Activated T-cell treated with anti-CD3 and anti-CD28 coated beads for 24 hours (primary cell): ENCODE measurements around the gene TUBA1A.
"Not testable (repeated sequence)": the region's sequence is repeated elsewhere in the genome, so short reads cannot be mapped to it uniquely, and the experiment has no call there.

Experiments used
- DNase-seq: peaks from one replicate; pipeline ENCODE4 v3.0.0-alpha.2; 2020; ENCODE audit warnings: low read depth

The TUBA1A gene

DNA sequence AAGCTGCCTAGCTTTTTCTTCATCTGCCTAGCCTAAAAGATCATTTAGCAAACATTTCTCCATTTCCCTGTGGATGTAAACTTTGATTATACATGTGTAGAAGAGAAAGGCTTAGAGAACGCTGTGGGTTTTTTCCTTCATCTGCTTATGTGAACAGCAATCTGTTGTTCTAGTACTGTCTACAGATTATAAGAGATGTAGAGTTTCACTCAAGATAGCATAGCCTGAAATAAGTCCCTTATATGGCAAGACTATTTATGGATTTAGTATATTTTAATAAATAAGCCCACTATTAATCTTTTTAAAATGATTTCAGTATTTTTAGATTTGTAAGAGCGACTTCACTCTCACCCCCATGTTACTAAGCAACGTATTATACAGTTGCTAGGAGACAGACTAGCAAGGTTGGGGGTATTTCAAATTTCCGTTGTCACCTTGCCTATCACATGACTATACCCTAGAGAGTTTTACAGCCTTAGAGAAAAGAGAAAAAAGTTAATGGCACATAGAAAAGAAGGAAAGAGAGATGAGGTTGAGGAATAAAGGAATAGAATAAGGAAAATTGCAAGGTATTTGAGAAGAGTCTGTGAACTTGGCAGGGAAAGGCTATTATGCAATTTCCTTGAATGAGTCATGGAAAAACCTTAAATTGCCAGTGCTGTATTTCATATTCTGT, 12.2 kb upstream of the TUBA1A start:
- no peak for DNase-seq

DNA sequence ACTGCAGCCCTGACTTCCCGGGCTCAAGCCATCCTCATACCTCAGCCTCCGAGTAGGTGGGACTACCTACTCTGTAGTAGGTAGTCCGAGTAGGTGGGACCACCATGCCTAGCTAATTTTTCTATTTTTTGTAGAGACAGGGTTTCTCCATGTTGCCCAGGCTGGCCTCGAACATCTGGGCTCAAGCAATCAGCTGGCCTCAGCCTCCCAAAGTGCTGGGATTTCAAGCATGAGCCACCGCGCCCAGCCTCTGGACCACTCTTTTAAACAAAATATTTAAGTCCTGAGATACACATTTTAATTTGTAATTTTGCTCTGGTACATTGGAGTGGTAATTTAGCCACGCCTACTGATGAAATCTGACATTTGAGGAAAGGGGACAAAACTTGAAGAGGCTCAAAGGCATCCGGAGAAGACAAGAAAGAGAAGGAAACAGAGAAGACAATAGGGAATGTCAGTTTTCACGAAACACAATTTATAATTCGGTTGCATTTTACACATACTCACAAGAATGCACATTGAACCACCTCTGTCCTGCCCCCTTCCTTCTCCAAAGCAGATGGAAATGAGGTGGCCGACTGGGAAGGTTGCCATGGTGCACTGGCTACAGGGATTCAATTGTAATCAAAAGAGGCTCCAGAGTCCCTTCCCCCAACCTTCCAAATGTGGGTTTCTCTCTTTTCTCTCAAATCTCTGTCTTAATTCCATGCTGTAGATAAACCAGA, 9.7 kb upstream of the TUBA1A start:
- DNase-seq = no peak

DNA sequence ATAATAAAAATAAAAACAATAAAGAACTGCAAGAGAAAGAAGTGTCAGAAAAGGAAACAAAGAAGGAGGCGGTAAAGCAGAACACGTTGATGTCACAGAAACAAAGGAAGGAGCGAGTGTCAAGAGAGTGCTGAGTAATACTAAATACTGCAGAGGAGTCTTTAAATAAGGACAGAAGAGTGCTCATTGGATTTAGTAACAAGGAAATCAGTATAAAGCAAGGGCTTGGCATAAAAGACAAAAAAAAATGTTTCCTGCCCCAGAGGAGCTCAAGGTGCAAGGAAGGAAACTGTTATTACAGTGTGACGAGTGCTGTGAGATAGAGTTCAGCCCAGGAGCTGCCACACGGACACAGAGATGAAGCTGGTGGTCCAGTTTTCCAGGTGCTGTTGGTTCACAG, 8.4 kb upstream of the TUBA1A start:
- DNase-seq = no peak

DNA sequence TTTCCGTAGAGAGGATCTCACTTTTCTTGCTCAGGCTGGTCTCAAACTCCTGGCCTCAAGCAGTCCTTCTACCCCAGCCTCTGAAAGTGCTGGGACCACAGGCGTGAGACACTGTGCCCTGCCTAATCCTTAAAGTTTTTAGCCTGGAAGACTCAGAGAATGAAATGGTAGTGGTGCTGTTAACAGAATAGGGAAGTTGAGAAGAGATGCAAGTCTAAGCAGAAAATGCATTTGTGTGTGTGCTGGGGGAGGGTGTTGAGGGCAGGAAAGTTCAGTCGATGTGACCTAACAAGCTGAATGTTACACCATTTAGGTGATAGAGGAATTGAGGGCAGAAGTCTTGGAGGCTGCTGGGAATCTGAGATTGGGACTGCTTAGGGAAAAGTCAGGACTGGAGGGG, 6.9 kb upstream of the TUBA1A start:
- DNase-seq = no peak

DNA sequence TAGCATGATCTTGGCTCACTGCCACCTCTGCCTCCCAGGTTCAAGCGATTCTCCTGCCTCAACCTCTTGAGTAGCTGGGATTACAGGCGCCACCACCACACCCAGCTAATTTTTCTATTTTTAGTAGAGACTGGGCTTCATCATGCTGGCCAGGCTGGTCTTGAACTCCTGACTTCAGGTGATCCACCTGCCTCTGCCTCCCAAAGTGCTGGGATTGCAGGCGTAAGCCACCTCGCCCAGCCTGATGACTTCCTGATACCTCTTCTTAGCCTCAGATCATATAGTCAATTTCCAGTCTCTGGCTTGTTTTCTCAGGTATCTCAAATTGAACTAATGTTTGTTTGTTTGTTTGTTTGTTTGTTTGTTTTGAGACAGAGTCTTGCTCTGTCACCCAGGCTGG, 4.9 kb upstream of the TUBA1A start:
- DNase-seq = not testable (repeated sequence)

DNA sequence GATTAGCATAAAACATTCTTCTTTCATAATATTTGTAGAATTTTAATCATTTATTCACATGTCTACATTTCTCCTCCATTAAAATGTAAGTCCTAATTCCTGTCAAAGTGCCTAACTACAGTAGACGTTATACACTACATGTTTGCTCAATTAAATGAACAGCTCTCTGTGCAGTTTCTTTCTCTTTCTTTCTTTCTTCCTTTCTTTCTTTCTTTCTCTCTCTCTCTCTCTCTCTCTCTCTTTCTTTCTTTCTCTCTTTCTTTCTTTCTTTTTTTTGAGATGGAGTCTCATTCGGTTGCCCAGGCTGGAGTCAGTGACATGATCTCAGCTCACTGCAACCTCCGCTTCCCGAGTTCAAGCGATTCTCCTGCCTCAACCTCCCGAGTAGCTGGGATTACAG, 2.6 kb upstream of the TUBA1A start:
- DNase-seq = not testable (repeated sequence)

DNA sequence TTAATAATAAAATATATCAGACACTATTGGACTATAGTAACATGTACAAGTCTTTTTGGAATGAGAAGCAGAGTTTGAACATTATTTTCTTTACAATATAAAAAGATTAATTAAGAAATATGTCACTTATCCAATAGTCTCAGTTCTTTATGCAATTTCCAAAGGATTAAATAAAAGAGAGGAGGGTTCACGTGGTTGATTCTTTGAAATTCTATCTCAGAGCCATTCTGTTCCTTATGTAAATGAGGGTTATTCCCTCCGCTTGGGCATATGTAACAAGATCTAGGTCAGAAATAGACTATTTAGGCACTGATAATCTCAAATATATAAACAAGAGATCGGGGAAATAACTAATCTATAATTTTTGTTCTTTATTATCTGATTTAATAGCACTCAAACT, 2.1 kb upstream of the TUBA1A start:
- DNase-seq = no peak

GRCh38 chr12:49189731-49190716, 1.1 kb upstream of the TUBA1A start:
- DNase-seq = no peak

- peak; percentile 62 for DNase-seq
Measured at GRCh38 chr12:49188201-49188915, 522 bp downstream of the TUBA1A start.

DNA sequence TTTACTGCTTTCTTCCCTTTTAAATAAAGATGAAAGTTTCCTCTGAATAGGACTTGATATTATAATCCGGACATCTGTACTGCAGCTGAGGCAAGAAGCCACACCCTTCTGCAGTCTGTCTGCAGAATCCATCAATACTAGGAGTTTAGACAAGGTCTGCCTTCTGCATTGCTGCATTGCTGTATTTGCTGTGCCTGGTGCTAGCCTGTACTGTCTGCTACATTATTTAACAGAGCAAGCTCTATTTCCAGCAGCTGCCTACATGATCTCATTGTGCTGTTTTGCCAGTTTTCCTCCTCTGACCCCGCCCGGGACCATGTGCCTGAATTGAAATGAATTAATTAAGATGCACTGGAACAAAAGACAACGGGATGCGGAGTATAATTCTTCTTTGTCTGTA, 1.7 kb downstream of the TUBA1A start:
- DNase-seq = no peak

- DNase-seq = not testable (repeated sequence)
Measured at GRCh38 chr12:49186307-49186706, 2.6 kb downstream of the TUBA1A start.

DNA sequence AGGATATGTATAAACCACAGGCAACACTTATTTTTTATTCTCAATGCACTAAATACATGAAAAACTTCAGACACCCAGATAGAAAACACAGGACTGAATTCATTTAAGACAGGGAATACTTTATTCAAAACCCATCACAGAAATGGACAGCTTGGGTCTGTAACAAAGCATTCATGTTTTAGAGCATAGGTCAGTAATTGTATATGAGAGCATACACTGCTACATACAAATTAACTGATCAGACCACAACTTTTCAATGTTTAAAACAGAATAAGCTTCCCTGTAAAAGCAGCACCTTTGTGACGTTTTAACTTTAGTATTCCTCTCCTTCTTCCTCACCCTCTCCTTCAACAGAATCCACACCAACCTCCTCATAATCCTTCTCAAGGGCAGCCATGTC, 4.2 kb downstream of the TUBA1A start:
- DNase-seq = not testable (repeated sequence)

DNA sequence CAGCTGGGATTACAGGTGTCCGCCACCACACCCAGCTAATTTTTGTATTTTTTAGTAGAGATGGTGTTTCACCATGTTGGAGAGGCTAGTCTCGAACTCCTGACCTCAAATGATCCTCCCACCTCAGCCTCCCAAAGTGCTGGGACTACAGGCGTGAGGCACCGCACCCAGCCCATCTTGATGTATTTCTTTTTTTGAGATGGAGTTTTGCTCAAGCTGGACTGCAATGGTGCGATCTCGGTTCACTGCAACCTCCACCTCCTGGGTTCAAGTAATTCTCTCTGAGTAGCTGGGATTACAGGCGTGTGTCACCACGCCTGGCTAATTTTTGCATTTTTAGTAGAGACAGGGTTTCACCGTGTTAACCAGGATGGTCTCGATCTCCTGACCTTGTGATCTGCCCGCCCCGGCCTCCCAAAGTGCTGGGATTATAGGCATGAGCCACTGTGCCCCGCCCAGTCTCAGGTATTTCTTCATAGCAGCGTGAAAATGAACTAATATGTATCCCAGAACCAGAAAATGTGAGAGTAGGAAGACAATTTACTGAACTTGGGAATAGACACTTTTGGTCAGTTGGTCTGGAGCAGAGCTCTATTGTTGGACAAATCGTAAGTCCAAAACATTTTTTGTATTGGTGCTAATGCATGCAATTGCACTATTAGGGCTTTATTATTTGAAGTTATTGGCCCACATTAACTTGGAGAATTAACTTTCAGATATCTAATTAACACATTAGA, 5.5 kb downstream of the TUBA1A start:
- DNase-seq = not testable (repeated sequence)

DNA sequence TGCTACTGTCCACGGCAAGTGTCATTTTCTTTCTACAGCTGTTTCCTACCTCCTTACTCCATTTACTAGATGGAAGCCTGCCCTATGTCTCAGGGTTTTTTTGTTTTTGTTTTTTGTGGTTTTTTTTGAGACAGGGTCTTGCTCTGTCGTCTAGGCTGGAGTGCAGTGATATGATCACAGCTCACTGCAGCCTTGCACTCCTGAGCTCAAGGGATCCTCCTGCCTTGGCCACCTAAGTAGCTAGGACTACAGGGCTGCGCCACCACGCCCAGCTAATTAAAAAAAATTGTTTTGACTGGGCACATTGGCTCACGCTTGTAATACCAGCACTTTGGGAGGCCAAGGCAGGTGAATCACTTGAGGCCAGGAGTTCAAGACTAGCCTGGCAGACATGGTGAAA, 14.7 kb downstream of the TUBA1A start:
- no peak for DNase-seq

- DNase-seq = no peak
Measured at GRCh38 chr12:49170924-49171323, 18.0 kb downstream of the TUBA1A start.

GRCh38 chr12:49165114-49165513, 23.8 kb downstream of the TUBA1A start:
- no peak for DNase-seq

DNA sequence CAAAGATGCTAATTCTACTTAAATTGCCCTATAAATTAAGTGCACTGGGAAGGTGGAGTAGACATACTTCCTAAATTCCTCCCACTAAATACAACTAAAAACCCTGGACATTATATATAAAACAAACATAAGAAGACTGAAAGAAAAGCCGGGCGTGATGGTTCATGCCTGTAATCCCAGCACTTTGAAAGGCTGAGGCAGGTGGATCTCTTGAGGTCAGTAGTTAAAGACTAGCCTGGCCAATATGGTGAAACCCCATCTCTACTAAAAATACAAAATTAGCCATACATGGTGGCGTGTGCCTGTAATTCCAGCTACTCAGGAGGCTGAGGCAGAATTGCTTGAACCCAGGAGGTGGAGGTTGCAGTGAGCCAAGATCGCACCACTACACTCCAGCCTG, 27.0 kb downstream of the TUBA1A start:
- DNase-seq = not testable (repeated sequence)

- no peak for DNase-seq
Measured at GRCh38 chr12:49161092-49161795, 27.6 kb downstream of the TUBA1A start.

- DNase-seq = no peak
Measured at GRCh38 chr12:49160399-49160798, 28.5 kb downstream of the TUBA1A start.

DNA sequence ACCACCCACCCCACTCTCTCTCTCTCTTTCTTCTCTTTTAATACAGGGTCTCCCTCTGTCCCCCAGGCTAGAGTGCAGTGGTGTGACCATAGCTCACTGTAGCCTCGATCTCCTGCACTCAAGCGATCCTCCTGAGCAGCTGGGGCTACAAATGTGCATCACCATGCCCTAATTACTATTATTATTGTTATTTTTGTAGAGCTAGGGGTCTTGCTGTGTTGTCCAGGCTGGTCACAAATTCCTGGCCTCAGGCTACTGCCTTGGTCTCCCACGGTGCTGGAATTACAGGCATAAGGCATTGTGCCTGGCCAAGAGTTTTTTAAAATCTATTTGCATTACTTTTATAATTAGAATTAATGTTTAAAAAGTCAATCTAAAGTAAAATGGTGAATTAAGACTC, 34.7 kb downstream of the TUBA1A start:
- DNase-seq = no peak

DNA sequence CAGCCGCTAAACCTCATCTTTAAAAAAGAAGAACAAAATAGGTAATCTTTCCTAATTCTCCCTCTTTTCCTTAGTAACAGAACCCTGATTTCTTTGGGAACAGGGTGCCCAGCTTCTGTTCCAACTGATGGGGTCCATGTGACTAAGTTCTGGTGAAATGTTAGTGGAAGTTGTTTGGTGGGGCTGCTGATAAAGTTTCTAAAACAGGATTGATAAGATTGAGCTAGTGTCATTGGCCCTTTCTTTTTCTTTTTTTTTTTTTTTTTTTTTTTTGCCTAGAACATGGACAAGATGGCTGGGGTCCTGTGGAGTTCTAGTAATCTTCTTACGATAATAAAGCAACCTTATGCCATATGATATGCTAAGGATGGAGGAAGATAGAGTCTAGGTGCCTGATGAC, 41.5 kb downstream of the TUBA1A start:
- no peak for DNase-seq
